Type B pancreatic cell (in vitro differentiated cells): Measurements from ENCODE around the gene DKKL1. TPM values are rescaled to one million over a fixed set of nuclear protein-coding genes. Genes with fewer than 3 reads are reported as not detected.

ENCODE experiments used
- DNase-seq: peaks from one replicate; pipeline ENCODE4 v3.0.0; 2021; ENCODE audit warnings: mixed read lengths; ENCODE audit not compliant: unreplicated experiment; ENCODE audit errors: extremely low spot score
- H3K27ac Mint-ChIP-seq: 2 replicates; pipeline ENCODE4 v1.8.0; 2021; ENCODE audit warnings: mild to moderate bottlenecking, mixed read lengths
- H3K27me3 Mint-ChIP-seq: 2 replicates; pipeline ENCODE4 v1.8.0; 2021; ENCODE audit warnings: mixed read lengths
- H3K36me3 Mint-ChIP-seq: 2 replicates; pipeline ENCODE4 v1.8.0; 2021; ENCODE audit warnings: mixed read lengths
- H3K4me1 Mint-ChIP-seq: one replicate; pipeline ENCODE4 v1.8.0; 2021; ENCODE audit warnings: mixed read lengths; ENCODE audit not compliant: unreplicated experiment
- H3K4me3 Mint-ChIP-seq: 2 replicates; pipeline ENCODE4 v1.8.0; 2021; ENCODE audit warnings: mild to moderate bottlenecking, mixed read lengths
- H3K9me3 Mint-ChIP-seq: 2 replicates; pipeline ENCODE4 v1.8.0; 2021; ENCODE audit warnings: mixed read lengths
- total RNA-seq: library from RNA; stranded (reverse); gene quantifications from 2 replicates; pipeline ENCODE4 v1.2.1, GENCODE V29; 2021; ENCODE audit warnings: low replicate concordance
- TF ChIP-seq, protein P1 (sequence below): fragments of 200-600 bp; sonication (generic); conservative IDR thresholded peaks from 2 replicates; pipeline ENCODE4 v1.5.0; 2021; ENCODE audit warnings: antibody characterized with exemption, mild to moderate bottlenecking

Gene DKKL1
- total RNA-seq, 1 donor from 2014 or later: 9.4 TPM

- no peak overlapping the region for H3K4me3 Mint-ChIP-seq
- peaks cover 13% of the 10 kb centered on the region for H3K4me1 Mint-ChIP-seq
- H3K27me3 Mint-ChIP-seq: no peaks in the 10 kb centered on the region
- H3K9me3 Mint-ChIP-seq: no peaks in the 10 kb centered on the region
- no peak overlapping the region for H3K27ac Mint-ChIP-seq
- H3K36me3 Mint-ChIP-seq: peaks cover 25% of the 10 kb centered on the region
- TF ChIP-seq, protein P1, sequence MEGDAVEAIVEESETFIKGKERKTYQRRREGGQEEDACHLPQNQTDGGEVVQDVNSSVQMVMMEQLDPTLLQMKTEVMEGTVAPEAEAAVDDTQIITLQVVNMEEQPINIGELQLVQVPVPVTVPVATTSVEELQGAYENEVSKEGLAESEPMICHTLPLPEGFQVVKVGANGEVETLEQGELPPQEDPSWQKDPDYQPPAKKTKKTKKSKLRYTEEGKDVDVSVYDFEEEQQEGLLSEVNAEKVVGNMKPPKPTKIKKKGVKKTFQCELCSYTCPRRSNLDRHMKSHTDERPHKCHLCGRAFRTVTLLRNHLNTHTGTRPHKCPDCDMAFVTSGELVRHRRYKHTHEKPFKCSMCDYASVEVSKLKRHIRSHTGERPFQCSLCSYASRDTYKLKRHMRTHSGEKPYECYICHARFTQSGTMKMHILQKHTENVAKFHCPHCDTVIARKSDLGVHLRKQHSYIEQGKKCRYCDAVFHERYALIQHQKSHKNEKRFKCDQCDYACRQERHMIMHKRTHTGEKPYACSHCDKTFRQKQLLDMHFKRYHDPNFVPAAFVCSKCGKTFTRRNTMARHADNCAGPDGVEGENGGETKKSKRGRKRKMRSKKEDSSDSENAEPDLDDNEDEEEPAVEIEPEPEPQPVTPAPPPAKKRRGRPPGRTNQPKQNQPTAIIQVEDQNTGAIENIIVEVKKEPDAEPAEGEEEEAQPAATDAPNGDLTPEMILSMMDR: no peak
- DNase-seq: no peak
Measured at GRCh38 chr19:49357186-49357585, 6.5 kb upstream of the DKKL1 start.

GRCh38 chr19:49359851-49360820 lies 3.5 kb upstream of the DKKL1 start:
- DNase-seq: no peak
- Mint-ChIP-seq H3K4me1 (peaks cover 13% of the 10 kb centered on the region), H3K27me3 (no peaks in the 10 kb centered on the region), H3K36me3 (peaks cover 13% of the 10 kb centered on the region), H3K4me3 (no peak overlapping the region), H3K27ac (no peak overlapping the region), H3K9me3 (no peaks in the 10 kb centered on the region)
- TF ChIP-seq, protein P1: no peak

DNA sequence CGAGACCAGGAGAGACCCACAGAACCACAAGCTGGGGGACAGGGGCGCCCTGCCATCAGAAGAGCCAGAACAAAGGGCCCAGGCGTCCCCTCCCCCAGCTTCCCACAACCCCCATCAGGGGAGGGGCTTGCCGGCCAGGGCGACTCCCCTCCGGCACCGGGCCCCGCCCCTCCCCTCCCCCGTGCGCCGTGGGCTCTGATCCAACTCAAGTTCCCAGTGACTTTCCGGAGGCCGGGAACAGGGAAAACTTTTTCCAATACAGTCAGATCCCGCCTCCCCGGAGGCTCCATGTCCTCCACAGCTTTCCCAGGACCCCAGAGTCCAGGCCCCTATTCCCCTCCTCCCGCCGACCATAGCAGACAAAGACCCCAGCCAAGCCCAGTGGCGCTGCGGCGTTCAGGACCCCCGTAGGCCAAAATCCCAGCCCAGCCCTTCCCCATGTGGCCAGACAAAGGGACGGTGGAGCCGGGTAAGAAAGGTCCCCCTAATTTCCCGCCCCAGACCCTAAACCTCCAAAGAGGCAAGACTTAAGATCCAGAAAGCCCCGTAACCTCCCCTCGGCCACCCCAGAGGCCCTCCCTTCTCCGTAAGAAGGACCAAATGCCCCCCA lies 2.1 kb upstream of the DKKL1 start:
- TF ChIP-seq, protein P1: no peak
- Mint-ChIP-seq H3K27ac (no peak overlapping the region), H3K4me3 (no peak overlapping the region), H3K4me1 (peaks cover 7% of the 10 kb centered on the region), H3K9me3 (no peaks in the 10 kb centered on the region), H3K36me3 (peaks cover 8% of the 10 kb centered on the region), H3K27me3 (no peaks in the 10 kb centered on the region)
- peak; percentile 86 for DNase-seq

DNA sequence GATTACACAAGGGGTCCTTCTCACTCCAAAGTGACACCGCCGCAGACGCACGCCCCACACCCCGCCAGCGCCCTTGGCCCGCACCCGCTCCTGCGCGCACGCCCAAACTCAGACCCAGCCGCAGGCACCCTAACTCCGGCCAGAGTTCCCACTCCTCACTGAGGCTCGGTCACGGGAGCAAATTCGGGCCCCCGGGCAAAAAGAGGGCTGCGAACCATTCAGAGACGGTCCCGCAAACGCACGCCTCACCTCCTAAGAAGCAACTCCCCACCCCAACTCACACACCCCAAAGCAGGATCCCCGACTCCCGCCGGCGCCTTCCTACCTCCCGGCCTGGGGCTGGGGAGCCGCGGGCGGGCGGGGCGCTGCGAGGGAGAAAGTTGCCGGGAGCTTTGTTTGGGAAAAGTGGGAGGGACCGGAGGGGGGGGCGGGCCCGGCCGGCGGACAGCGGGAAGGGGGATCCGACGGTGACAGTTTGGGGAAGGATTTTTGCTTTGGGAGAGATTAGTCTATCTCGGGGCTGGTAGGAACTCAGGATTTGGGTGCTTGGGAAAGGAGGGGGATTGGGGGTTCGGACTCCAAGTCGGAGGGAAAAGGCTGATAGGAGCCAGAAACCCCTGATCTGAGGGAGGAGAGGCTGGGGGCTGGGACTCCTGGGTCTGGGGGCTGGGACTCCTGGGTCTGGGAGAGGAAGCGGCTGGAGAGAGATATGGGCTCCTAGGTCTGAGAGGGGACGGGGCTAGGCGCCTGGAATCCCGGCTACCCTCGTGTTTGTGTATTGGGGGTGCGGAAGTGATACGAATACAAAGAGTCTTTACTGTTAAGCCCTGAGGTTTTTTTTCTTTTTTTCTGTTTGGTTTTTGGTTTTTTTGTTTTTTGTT lies 1.4 kb upstream of the DKKL1 start, which contains the start of gene TEAD2:
TSS of gene TEAD2 (minus strand) at position 369 of the 881 bp plus-strand sequence. CDS start 2,341 bp downstream, outside the sequence.
- peak; percentile 82 for DNase-seq
- H3K4me3 Mint-ChIP-seq: no peak within 1 kb of the TSS
- H3K9me3 Mint-ChIP-seq: no peaks in the 10 kb centered on the region
- H3K27ac Mint-ChIP-seq: no peak within 1 kb of the TSS
- H3K27me3 Mint-ChIP-seq: no peaks in the 10 kb centered on the region
- H3K36me3 Mint-ChIP-seq: peaks cover 6% of the 10 kb centered on the region
- TF ChIP-seq, protein P1: no peak
- H3K4me1 Mint-ChIP-seq: peaks cover 5% of the 10 kb centered on the region

DNA sequence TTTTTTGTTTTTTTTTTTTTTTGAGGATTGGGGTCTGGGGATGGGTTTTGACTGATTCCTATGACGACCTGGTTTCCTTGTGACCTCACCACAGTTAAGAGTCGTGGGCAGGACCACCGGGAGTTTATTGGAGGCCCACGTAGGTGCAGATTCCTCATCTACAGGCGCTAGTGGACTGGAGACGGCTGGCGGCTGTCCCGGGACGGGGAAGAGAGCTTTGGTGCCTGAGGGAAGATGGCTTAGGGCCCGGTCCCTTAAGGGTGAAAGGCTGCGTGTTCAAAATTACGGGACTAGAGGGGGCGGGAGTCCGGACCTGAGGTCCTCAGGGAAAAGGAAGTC lies 779 bp upstream of the DKKL1 start:
- H3K27me3 Mint-ChIP-seq: no peaks in the 10 kb centered on the region
- H3K27ac Mint-ChIP-seq: no peak overlapping the region
- no peaks in the 10 kb centered on the region for H3K9me3 Mint-ChIP-seq
- no peak overlapping the region for H3K4me3 Mint-ChIP-seq
- TF ChIP-seq, protein P1: no peak
- H3K36me3 Mint-ChIP-seq: peaks cover 3% of the 10 kb centered on the region
- no peak for DNase-seq
- peaks cover 5% of the 10 kb centered on the region for H3K4me1 Mint-ChIP-seq
